Esophagus muscularis mucosa (tissue), 4 donors: ENCODE results near the gene FA2H. TPM values are rescaled to one million over a fixed set of nuclear protein-coding genes. Genes with fewer than 3 reads are reported as not detected.

Experiments
- DNase-seq: peaks from one replicate; pipeline ENCODE4 v3.0.0-alpha.2; 2017; ENCODE audit errors: extremely low spot score
- H3K27ac ChIP-seq, 4 donors: fragments of 200-600 bp; sonication (generic); replicated peaks in 1 of 4; 1 replicate in 3 of 4; 2 replicates in 1 of 4; pipeline ENCODE4 v1.5.1; 2016 to 2019; ENCODE audit warnings: mild to moderate bottlenecking in 1 of 4
- H3K27me3 ChIP-seq, 4 donors: fragments of 200-600 bp; sonication (generic); one replicate each; pipeline versions ENCODE4 v1.5.1 to v1.6.0; 2016 to 2019
- H3K36me3 ChIP-seq, 4 donors: fragments of 200-600 bp; sonication (generic); one replicate each; pipeline ENCODE4 v1.5.1; 2016 to 2019
- H3K4me1 ChIP-seq, 4 donors: fragments of 200-600 bp; sonication (generic); one replicate each; pipeline ENCODE4 v1.5.1; 2016 to 2019
- H3K4me3 ChIP-seq, 4 donors: fragments of 200-600 bp; sonication (generic); 1 replicate in 2 of 4; 2 replicates in 2 of 4; pipeline ENCODE4 v1.5.1; 2016 to 2019; ENCODE audit warnings: mild to moderate bottlenecking in 4 of 4, moderate library complexity in 1 of 4
- H3K9me3 ChIP-seq, 4 donors: fragments of 200-600 bp; sonication (generic); 1 replicate in 3 of 4; 2 replicates in 1 of 4; pipeline ENCODE4 v1.5.1; 2016 to 2019
- CTCF ChIP-seq, 3 experiments: fragments of 200-600 bp in 2 of 3; fragments of 450-650 bp in 1 of 3; sonication (generic) in 2 of 3; IDR thresholded peaks; one replicate each; pipeline ENCODE4 v1.5.1; 2017 to 2019; ENCODE audit warnings: antibody characterized with exemption in 3 of 3, mild to moderate bottlenecking in 2 of 3, moderate library complexity in 1 of 3
- EP300 ChIP-seq: sonication (generic); formaldehyde crosslinking; IDR thresholded peaks from one replicate; pipeline ENCODE4 v1.6.1; 2017; ENCODE audit warnings: antibody characterized with exemption
- POLR2A ChIP-seq: fragments of 450-650 bp; IDR thresholded peaks from one replicate; pipeline ENCODE4 v1.6.1; 2017; ENCODE audit warnings: antibody characterized with exemption, moderate library complexity, mild to moderate bottlenecking, low read depth
- POLR2AphosphoS5 ChIP-seq, 2 donors: sonication (generic); formaldehyde crosslinking; IDR thresholded peaks; one replicate each; pipeline ENCODE4 v1.6.1; 2017; ENCODE audit warnings: antibody characterized with exemption in 2 of 2
- whole genome bisulfite sequencing: methylation state at CpG from one replicate; pipeline ENCODE4 v1.1.5; 2018; 5-methylcytosine and 5-hydroxymethylcytosine counted together
- intact Hi-C: fragments of 100-400 bp; cut with DNase I; formaldehyde crosslinking; loops from one replicate; pipeline ENCODE4 v1.15.1; 2023
- total RNA-seq, 4 donors: library from RNA; depleted of rRNA; stranded (reverse); fragments of >200 nt; gene quantifications; one replicate each; pipeline versions ENCODE4 v1.1.0 to v1.2.1, GENCODE V29; 2016

Gene FA2H
- total RNA-seq, 4 donors from 2014 or later = 0.50 to 0.92 (median 0.52) TPM; not detected in 1

GRCh38 chr16:74700438-74701225 is 74.0 kb downstream of the FA2H start, which contains the start of gene MLKL:
Gene MLKL (minus strand): TSS chr16:74700862. CDS start chr16:74695757, 5,105 bp downstream.
- Histone ChIP-seq H3K36me3 (no peaks in the 10 kb centered on the region), H3K9me3 (no peaks in the 10 kb centered on the region), H3K4me1 (peaks cover 6 to 38% (median 32%) of the 10 kb centered on the region in 4 donors), H3K27me3 (no peaks in the 10 kb centered on the region), H3K27ac (peak within 1 kb of the TSS; percentile 74 to 82 (median 78)), H3K4me3 (peak within 1 kb of the TSS; percentile 67 to 86 (median 75))
- TF ChIP-seq POLR2AphosphoS5 (IDR thresholded peaks at IDR 0.05) (peak; percentile 27 to 62), CTCF (IDR thresholded peaks at IDR 0.05) (no peak), POLR2A (no peak), EP300 (no peak)
- WGBS = 3% methylated on average over 17 of the region's 35 CpGs
- intact Hi-C loops = no loop called here
- no peak for DNase-seq

GRCh38 chr16:74700116-74700437 is 74.5 kb downstream of the FA2H start:
- no peak for TF ChIP-seq POLR2A
- TF ChIP-seq EP300 = no peak
- no peak for TF ChIP-seq POLR2AphosphoS5 (IDR thresholded peaks at IDR 0.05)
- TF ChIP-seq CTCF (IDR thresholded peaks at IDR 0.05) = no peak
- intact Hi-C loops = no loop called here
- Histone ChIP-seq H3K27me3 (no peaks in the 10 kb centered on the region), H3K9me3 (no peaks in the 10 kb centered on the region), H3K27ac (peak overlapping the region; percentile 74 to 82 (median 78)), H3K4me3 (peak overlapping the region; percentile 67 to 86 (median 75)), H3K36me3 (peaks cover 0 to 5% (median 4%) of the 10 kb centered on the region in 4 donors), H3K4me1 (peaks cover 6 to 38% (median 34%) of the 10 kb centered on the region in 4 donors)
- DNase-seq = no peak
- WGBS = 2% methylated on average over 13 of the region's 16 CpGs

GRCh38 chr16:74699666-74700065 is 75.0 kb downstream of the FA2H start:
- Histone ChIP-seq H3K27ac (peak overlapping the region; percentile 74 to 82 (median 78)), H3K9me3 (no peaks in the 10 kb centered on the region), H3K27me3 (no peaks in the 10 kb centered on the region), H3K4me3 (peak overlapping the region; percentile 67 to 86 (median 75)), H3K36me3 (peaks cover 0 to 9% (median 7%) of the 10 kb centered on the region in 4 donors), H3K4me1 (peaks cover 6 to 38% (median 34%) of the 10 kb centered on the region in 4 donors)
- intact Hi-C loops = no loop called here
- WGBS = 65% methylated on average over 4 of the region's 4 CpGs
- DNase-seq = no peak
- no peak for TF ChIP-seq POLR2A
- TF ChIP-seq POLR2AphosphoS5 (IDR thresholded peaks at IDR 0.05) = no peak
- no peak for TF ChIP-seq CTCF (IDR thresholded peaks at IDR 0.05)
- no peak for TF ChIP-seq EP300

GRCh38 chr16:74698222-74698621 is 76.4 kb downstream of the FA2H start:
- intact Hi-C loops = no loop called here
- TF ChIP-seq CTCF (IDR thresholded peaks at IDR 0.05) = no peak
- no peak for TF ChIP-seq POLR2A
- TF ChIP-seq EP300 = no peak
- no peak for TF ChIP-seq POLR2AphosphoS5 (IDR thresholded peaks at IDR 0.05)
- Histone ChIP-seq H3K27ac (peak overlapping the region in 1 of 4 donors; percentile 14), H3K4me1 (peaks cover 6 to 38% (median 34%) of the 10 kb centered on the region in 4 donors), H3K4me3 (no peak overlapping the region), H3K27me3 (no peaks in the 10 kb centered on the region), H3K36me3 (peaks cover 0 to 16% (median 9%) of the 10 kb centered on the region in 4 donors), H3K9me3 (no peaks in the 10 kb centered on the region)
- WGBS = 73% methylated on average over 4 of the region's 4 CpGs
- DNase-seq = no peak
